Measurements from ENCODE around the gene AP5Z1. TPM values are rescaled to one million over a fixed set of nuclear protein-coding genes. Genes with fewer than 3 reads are reported as not detected.

AP5Z1 gene
- polyA plus RNA-seq, 1 donor from 2014 or later: 37.7 TPM

- peaks cover 1% of the 10 kb centered on the region for H3K36me3 Mint-ChIP-seq
- H3K4me3 Mint-ChIP-seq: no peak overlapping the region
- no peaks in the 10 kb centered on the region for H3K9me3 Mint-ChIP-seq
- no peak overlapping the region for H3K27ac Mint-ChIP-seq
- H3K27me3 Mint-ChIP-seq: no peaks in the 10 kb centered on the region
- H3K4me1 Mint-ChIP-seq: peaks cover 0 to 9% (median 6%) of the 10 kb centered on the region in 3 donors
Observed at GRCh38 chr7:4754433-4755010, 20.9 kb upstream of the AP5Z1 start.

DNA sequence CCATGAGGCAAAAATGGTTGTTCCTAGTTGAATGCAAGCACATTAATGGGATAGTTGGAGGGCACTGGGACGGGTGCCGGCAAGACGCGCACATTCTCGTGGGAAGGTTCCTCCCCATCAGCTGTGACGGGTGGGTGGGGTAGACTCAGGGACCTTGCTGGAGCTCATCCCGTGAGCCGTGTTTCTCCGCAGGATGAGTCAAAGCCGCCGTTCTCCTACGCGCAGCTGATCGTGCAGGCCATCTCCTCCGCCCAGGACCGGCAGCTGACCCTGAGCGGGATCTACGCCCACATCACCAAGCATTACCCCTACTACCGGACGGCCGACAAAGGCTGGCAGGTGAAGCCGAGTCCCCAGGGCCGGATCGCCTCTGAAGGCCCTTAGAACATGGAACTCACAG, 20.4 kb upstream of the AP5Z1 start:
- no peak overlapping the region for H3K27ac Mint-ChIP-seq
- H3K4me3 Mint-ChIP-seq: no peak overlapping the region
- H3K4me1 Mint-ChIP-seq: peaks cover 0 to 9% (median 6%) of the 10 kb centered on the region in 3 donors
- peaks cover 1% of the 10 kb centered on the region for H3K36me3 Mint-ChIP-seq
- H3K27me3 Mint-ChIP-seq: no peaks in the 10 kb centered on the region
- H3K9me3 Mint-ChIP-seq: no peaks in the 10 kb centered on the region

DNA sequence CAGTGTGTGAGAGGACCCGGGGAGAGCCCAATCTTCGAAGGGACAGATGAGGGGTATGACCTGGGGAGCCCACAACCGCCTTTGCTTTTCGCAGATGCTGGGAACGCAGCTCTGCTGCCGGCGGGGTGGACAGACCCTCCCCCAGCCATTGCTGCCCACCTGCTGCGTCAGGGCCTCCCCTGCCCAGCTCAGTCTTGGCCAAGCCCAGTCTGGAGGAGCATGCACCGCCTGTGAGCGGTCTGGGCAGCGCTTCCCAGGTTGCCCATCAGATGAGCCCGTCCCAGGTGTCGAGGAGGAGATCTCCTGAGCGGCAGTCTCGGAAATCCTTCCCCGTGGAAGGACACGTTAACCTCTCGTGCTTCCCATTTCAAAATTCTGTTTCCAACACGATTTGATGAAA, 17.3 kb upstream of the AP5Z1 start:
- Mint-ChIP-seq H3K9me3 (no peaks in the 10 kb centered on the region), H3K27ac (no peak overlapping the region), H3K27me3 (no peaks in the 10 kb centered on the region), H3K4me3 (no peak overlapping the region), H3K4me1 (peaks cover 0 to 5% (median 4%) of the 10 kb centered on the region in 3 donors), H3K36me3 (peaks cover 1% of the 10 kb centered on the region)

GRCh38 chr7:4758791-4759190, 16.6 kb upstream of the AP5Z1 start:
- no peaks in the 10 kb centered on the region for H3K9me3 Mint-ChIP-seq
- no peaks in the 10 kb centered on the region for H3K27me3 Mint-ChIP-seq
- H3K27ac Mint-ChIP-seq: no peak overlapping the region
- peaks cover 0 to 4% (median 1%) of the 10 kb centered on the region in 3 donors for H3K4me1 Mint-ChIP-seq
- H3K4me3 Mint-ChIP-seq: no peak overlapping the region
- H3K36me3 Mint-ChIP-seq: peaks cover 1% of the 10 kb centered on the region

- Mint-ChIP-seq H3K4me3 (no peak overlapping the region), H3K36me3 (peaks cover 1% of the 10 kb centered on the region), H3K9me3 (no peaks in the 10 kb centered on the region), H3K27ac (no peak overlapping the region), H3K27me3 (no peaks in the 10 kb centered on the region), H3K4me1 (peaks cover 0 to 3% (median 0%) of the 10 kb centered on the region in 3 donors)
Observed at GRCh38 chr7:4759211-4759610, 16.2 kb upstream of the AP5Z1 start.

- Mint-ChIP-seq H3K4me1 (peaks cover 0 to 3% (median 0%) of the 10 kb centered on the region in 3 donors), H3K36me3 (no peaks in the 10 kb centered on the region), H3K27ac (no peak overlapping the region), H3K9me3 (no peaks in the 10 kb centered on the region), H3K27me3 (no peaks in the 10 kb centered on the region), H3K4me3 (no peak overlapping the region)
Observed at GRCh38 chr7:4760952-4761351, 14.5 kb upstream of the AP5Z1 start.

GRCh38 chr7:4762121-4763055, 13.0 kb upstream of the AP5Z1 start:
- Mint-ChIP-seq H3K36me3 (no peaks in the 10 kb centered on the region), H3K27me3 (no peaks in the 10 kb centered on the region), H3K27ac (peak overlapping the region in 1 of 3 donors; percentile 67), H3K4me1 (peaks cover 0 to 3% (median 0%) of the 10 kb centered on the region in 3 donors), H3K4me3 (no peak overlapping the region), H3K9me3 (no peaks in the 10 kb centered on the region)

DNA sequence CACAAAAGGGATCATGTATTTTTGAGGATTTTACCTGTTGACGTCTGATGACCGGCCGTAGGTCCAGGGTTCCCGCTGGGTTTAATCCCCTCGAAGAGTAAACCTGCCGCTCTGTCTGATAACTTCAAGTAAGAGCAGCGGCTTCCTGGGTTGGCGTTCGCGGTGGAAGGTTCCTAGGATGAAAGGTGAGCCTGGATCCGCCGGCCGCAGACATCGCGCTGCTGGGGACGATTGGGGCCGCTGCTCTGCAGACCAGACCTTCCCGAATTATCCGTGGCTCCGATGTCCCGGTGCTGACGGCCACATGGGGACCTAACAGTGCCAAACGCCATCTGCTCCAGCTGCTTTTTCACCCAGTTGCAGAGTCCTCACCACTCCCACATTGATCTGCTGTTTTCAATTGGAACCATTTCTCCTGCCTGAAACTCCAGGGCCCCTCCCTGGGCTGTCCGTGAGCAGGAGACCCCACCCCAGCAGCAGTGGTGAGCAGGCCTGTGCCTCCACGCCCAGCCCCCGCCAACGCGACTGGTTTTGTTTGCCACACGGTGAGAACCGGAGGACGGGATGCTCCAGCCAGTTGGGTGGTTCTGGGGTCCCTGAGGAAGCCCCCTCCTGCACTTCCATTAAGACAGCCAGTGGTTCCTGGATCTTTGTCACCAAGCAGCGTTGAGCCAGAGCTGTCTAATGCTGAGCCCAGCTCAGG, 12.2 kb upstream of the AP5Z1 start:
- Mint-ChIP-seq H3K9me3 (no peaks in the 10 kb centered on the region), H3K27me3 (no peaks in the 10 kb centered on the region), H3K4me1 (no peaks in the 10 kb centered on the region), H3K36me3 (no peaks in the 10 kb centered on the region), H3K27ac (no peak overlapping the region), H3K4me3 (no peak overlapping the region)

DNA sequence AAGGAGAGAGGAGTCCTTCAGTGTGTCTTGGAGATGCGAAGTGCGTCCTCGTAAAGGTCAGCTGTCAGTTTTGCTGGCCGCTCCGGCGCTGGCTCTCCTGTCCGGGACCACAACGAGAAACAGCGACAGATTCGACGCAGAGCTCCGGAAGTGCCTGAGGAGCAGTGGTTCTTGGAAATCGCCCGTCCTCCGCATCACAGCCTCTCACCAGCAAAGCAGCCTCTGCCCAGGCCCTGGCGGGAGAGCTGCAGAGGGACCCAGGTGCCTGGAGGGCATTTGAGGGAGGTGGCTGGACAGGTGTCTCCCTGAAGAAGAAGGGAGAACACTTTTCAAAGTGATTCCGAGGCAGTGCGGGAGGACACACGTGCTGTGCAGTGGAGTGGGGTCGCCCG, 11.6 kb upstream of the AP5Z1 start:
- no peaks in the 10 kb centered on the region for H3K36me3 Mint-ChIP-seq
- no peak overlapping the region for H3K27ac Mint-ChIP-seq

DNA sequence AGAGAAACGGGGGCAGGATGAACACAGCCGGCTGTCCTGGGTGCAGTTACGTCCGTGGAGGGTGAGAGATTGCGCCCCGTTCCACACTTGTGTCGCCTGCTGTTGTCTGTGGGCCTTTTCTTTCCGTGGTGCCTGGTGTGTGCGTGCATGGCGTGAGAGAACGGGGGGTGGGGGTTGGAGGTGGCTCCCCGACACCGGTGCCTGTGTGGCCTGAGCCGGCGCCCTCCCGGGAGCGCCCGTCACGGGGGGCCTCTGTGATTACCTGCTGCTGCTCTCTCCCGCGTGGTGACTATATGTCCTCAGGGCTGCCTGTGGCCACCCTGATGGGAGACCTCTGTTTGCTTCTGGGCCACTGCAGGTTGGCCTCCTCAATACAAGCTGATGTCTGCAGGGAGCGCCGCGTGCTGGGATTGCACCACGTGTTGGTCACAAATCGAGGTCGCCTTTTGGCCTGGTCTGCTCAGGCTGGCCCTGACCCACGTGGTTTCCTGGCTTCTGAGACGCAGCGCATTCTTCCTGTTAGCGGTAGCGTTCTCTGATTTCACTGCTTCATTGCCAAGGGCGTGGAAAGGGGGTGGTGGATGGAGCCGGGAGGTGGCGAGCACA, 10.9 kb upstream of the AP5Z1 start:
- H3K27ac Mint-ChIP-seq: no peak overlapping the region
- no peaks in the 10 kb centered on the region for H3K36me3 Mint-ChIP-seq

More for the DNA sequence above, 11.6 kb upstream of the AP5Z1 start:
- no peaks in the 10 kb centered on the region for H3K4me1 Mint-ChIP-seq
- H3K27me3 Mint-ChIP-seq: no peaks in the 10 kb centered on the region
- no peaks in the 10 kb centered on the region for H3K9me3 Mint-ChIP-seq
- H3K4me3 Mint-ChIP-seq: no peak overlapping the region

GRCh38 chr7:4765776-4766490, 9.5 kb upstream of the AP5Z1 start:
- Mint-ChIP-seq H3K27ac (no peak overlapping the region), H3K9me3 (no peaks in the 10 kb centered on the region), H3K4me3 (no peak overlapping the region), H3K4me1 (peaks cover 0 to 2% (median 0%) of the 10 kb centered on the region in 3 donors), H3K27me3 (no peaks in the 10 kb centered on the region), H3K36me3 (no peaks in the 10 kb centered on the region)

More for the DNA sequence above, 10.9 kb upstream of the AP5Z1 start:
- Mint-ChIP-seq H3K9me3 (no peaks in the 10 kb centered on the region), H3K4me1 (no peaks in the 10 kb centered on the region), H3K27me3 (no peaks in the 10 kb centered on the region), H3K4me3 (no peak overlapping the region)

GRCh38 chr7:4766666-4767519, 8.5 kb upstream of the AP5Z1 start:
- Mint-ChIP-seq H3K4me3 (peak overlapping the region in 1 of 4 donors; percentile 45), H3K36me3 (no peaks in the 10 kb centered on the region), H3K27me3 (no peaks in the 10 kb centered on the region), H3K27ac (no peak overlapping the region), H3K4me1 (peaks cover 0 to 2% (median 0%) of the 10 kb centered on the region in 3 donors), H3K9me3 (no peaks in the 10 kb centered on the region)

DNA sequence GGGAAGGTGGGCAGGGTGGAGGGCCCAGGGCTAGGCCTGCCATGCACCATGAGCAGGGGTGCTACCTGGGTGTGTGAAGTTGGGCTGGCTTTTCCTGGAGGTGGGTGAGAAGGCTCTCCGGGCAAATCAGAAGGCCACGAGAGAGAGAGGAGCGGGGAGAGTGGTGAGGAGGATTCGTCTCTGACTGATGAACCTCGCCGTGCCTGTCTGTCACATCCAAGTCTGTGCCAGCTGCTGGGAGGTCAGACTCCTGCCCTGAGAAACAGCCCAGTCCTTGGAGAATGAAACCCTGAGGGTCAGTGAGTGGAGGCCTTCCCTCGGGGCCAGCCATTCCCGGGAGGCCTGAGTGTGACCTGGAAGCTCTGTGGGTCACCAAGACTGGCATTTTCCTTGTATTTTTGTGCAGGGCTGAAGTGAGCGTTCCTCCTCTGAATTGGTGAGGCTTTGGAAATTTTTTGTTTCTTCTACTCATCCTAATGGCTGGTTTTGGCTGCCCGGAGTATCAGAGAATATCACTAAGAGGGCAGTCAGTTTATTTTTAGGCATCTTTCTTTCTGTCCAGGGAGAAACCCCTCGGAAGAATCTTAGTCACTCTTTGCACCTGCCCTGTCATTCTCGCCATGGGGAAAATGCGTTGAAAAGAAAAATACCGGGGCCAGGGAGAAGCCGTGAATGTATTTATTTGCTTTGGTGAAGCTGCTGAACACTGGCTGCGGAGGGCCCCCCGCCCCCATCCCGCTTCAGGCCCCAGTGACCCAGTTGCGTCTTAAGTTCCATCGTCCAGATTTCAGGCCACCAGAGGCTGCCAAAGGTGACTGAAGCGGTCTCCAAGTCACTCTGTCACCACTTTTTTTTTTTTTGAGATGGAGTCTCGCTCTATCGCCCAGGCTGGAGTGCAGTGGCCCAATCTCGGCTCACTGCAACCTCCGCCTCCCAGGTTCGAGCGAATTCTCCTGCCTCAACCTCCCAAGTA, 6.5 kb upstream of the AP5Z1 start:
- Mint-ChIP-seq H3K9me3 (no peaks in the 10 kb centered on the region), H3K4me1 (peaks cover 0 to 5% (median 4%) of the 10 kb centered on the region in 3 donors), H3K27ac (peak overlapping the region in 1 of 3 donors; percentile 46), H3K27me3 (no peaks in the 10 kb centered on the region), H3K36me3 (no peaks in the 10 kb centered on the region), H3K4me3 (peak overlapping the region in 1 of 4 donors; percentile 35)
